Mononuclear cell (primary cell): ENCODE data around the gene THEM4. TPM values are rescaled to one million over a fixed set of nuclear protein-coding genes. Genes with fewer than 3 reads are reported as not detected.
"Not testable (repeated sequence)": the region's sequence is repeated elsewhere in the genome, so short reads cannot be mapped to it uniquely, and the experiment has no call there.

Source experiments
- H3K27me3 ChIP-seq: 2 replicates; pipeline ENCODE4 v1.6.0; 2011; ENCODE audit warnings: low read length, control low read depth; ENCODE audit not compliant: insufficient read depth
- H3K4me1 ChIP-seq: 2 replicates; pipeline ENCODE4 v1.5.1; 2011; ENCODE audit warnings: mild to moderate bottlenecking, low read length, control low read depth; ENCODE audit not compliant: insufficient read depth
- H3K4me3 ChIP-seq: 2 replicates; pipeline ENCODE4 v1.5.1; 2011; ENCODE audit warnings: mild to moderate bottlenecking, low read length, moderate library complexity
- H3K9me3 ChIP-seq: 2 replicates; pipeline ENCODE4 v1.5.1; 2011; ENCODE audit warnings: low read depth, mild to moderate bottlenecking, control low read depth, low read length
- total RNA-seq: library from RNA; depleted of rRNA; stranded (reverse); fragments of >200 nt; gene quantifications from one replicate; pipeline ENCODE4 v1.2.3, GENCODE V29; 2012

The THEM4 gene
- total RNA-seq, 1 donor, result 16.0 TPM

GRCh38 chr1:151864411-151864810 is 44.9 kb downstream of the THEM4 start:
- Histone ChIP-seq H3K27me3 (no peaks in the 10 kb centered on the region), H3K4me3 (no peak overlapping the region), H3K4me1 (peaks cover 9% of the 10 kb centered on the region), H3K9me3 (no peaks in the 10 kb centered on the region)

- H3K27me3 ChIP-seq, result no peaks in the 10 kb centered on the region
- peaks cover 9% of the 10 kb centered on the region for H3K4me1 ChIP-seq
- no peaks in the 10 kb centered on the region for H3K9me3 ChIP-seq
- H3K4me3 ChIP-seq, result no peak overlapping the region
These were observed 46.7 kb downstream of the THEM4 start for GRCh38 chr1:151862604-151863003.

- Histone ChIP-seq H3K4me3 (no peak overlapping the region), H3K9me3 (no peaks in the 10 kb centered on the region), H3K27me3 (no peaks in the 10 kb centered on the region), H3K4me1 (peaks cover 15% of the 10 kb centered on the region)
These were observed 48.7 kb downstream of the THEM4 start for GRCh38 chr1:151860504-151861187.

- H3K4me3 ChIP-seq, result no peak overlapping the region
- H3K4me1 ChIP-seq, result peaks cover 15% of the 10 kb centered on the region
- no peaks in the 10 kb centered on the region for H3K9me3 ChIP-seq
- H3K27me3 ChIP-seq, result no peaks in the 10 kb centered on the region
These were observed 49.4 kb downstream of the THEM4 start for GRCh38 chr1:151859891-151860293.

- Histone ChIP-seq H3K9me3 (no peaks in the 10 kb centered on the region), H3K4me3 (no peak overlapping the region)
These were observed 50.2 kb downstream of the THEM4 start for GRCh38 chr1:151858886-151859665.

GRCh38 chr1:151858030-151858746 is 51.1 kb downstream of the THEM4 start:
- H3K9me3 ChIP-seq, result no peaks in the 10 kb centered on the region

More at GRCh38 chr1:151858886-151859665, 50.2 kb downstream of the THEM4 start:
- H3K27me3 ChIP-seq, result no peaks in the 10 kb centered on the region
- peaks cover 15% of the 10 kb centered on the region for H3K4me1 ChIP-seq

GRCh38 chr1:151855933-151856332 is 53.4 kb downstream of the THEM4 start:
- peaks cover 15% of the 10 kb centered on the region for H3K4me1 ChIP-seq
- H3K27me3 ChIP-seq, result no peaks in the 10 kb centered on the region
- H3K9me3 ChIP-seq, result no peaks in the 10 kb centered on the region
- H3K4me3 ChIP-seq, result no peak overlapping the region

More at GRCh38 chr1:151858030-151858746, 51.1 kb downstream of the THEM4 start:
- Histone ChIP-seq H3K4me3 (no peak overlapping the region), H3K4me1 (peaks cover 15% of the 10 kb centered on the region), H3K27me3 (no peaks in the 10 kb centered on the region)

- H3K4me3 ChIP-seq, H3K9me3 ChIP-seq, H3K27me3 ChIP-seq: not testable (repeated sequence)
- H3K4me1 ChIP-seq, result peaks cover 15% of the 10 kb centered on the region
These were observed 53.8 kb downstream of the THEM4 start for GRCh38 chr1:151855516-151855915.

- Histone ChIP-seq H3K27me3 (no peaks in the 10 kb centered on the region), H3K9me3 (no peaks in the 10 kb centered on the region), H3K4me1 (peaks cover 15% of the 10 kb centered on the region)
These were observed 54.7 kb downstream of the THEM4 start for GRCh38 chr1:151854658-151855057.

GRCh38 chr1:151853411-151853943 is 55.8 kb downstream of the THEM4 start, which contains the start of gene THEM5:
THEM5 (minus strand) TSS chr1:151853712; CDS start chr1:151853565, 147 bp downstream.
- peaks cover 4% of the 10 kb centered on the region for H3K27me3 ChIP-seq
- no peaks in the 10 kb centered on the region for H3K9me3 ChIP-seq
- no peak within 1 kb of the TSS for H3K4me3 ChIP-seq
- peaks cover 15% of the 10 kb centered on the region for H3K4me1 ChIP-seq

More at GRCh38 chr1:151854658-151855057, 54.7 kb downstream of the THEM4 start:
- no peak overlapping the region for H3K4me3 ChIP-seq

GRCh38 chr1:151852733-151853132 is 56.6 kb downstream of the THEM4 start:
- H3K4me3 ChIP-seq, result no peak overlapping the region
- peaks cover 4% of the 10 kb centered on the region for H3K27me3 ChIP-seq
- H3K4me1 ChIP-seq, result peaks cover 10% of the 10 kb centered on the region
- no peaks in the 10 kb centered on the region for H3K9me3 ChIP-seq

- no peaks in the 10 kb centered on the region for H3K9me3 ChIP-seq
- H3K4me3 ChIP-seq, result no peak overlapping the region
- peaks cover 4% of the 10 kb centered on the region for H3K27me3 ChIP-seq
- H3K4me1 ChIP-seq, result peaks cover 1% of the 10 kb centered on the region
These were observed 57.4 kb downstream of the THEM4 start for GRCh38 chr1:151851886-151852285.

- no peaks in the 10 kb centered on the region for H3K9me3 ChIP-seq
- peaks cover 4% of the 10 kb centered on the region for H3K27me3 ChIP-seq
- H3K4me1 ChIP-seq, result no peaks in the 10 kb centered on the region
- no peak overlapping the region for H3K4me3 ChIP-seq
These were observed 59.4 kb downstream of the THEM4 start for GRCh38 chr1:151849871-151850270.

GRCh38 chr1:151849126-151849525 is 60.2 kb downstream of the THEM4 start:
- Histone ChIP-seq H3K4me1 (no peaks in the 10 kb centered on the region), H3K4me3 (no peak overlapping the region), H3K9me3 (no peaks in the 10 kb centered on the region), H3K27me3 (peaks cover 4% of the 10 kb centered on the region)
